ENCODE measurements around the gene HBQ1.
"Not testable (repeated sequence)": the region's sequence is repeated elsewhere in the genome, so short reads cannot be mapped to it uniquely, and the experiment has no call there.

GRCh38 chr16:153129-153521, 27.1 kb upstream of the HBQ1 start:
- not testable (repeated sequence) for TF ChIP-seq CTCF, POLR2A, POLR2AphosphoS5, EP300 (IDR thresholded peaks at IDR 0.05)

Data from sigmoid colon (tissue), 4 donors.